ENCODE measurements around the gene ATAD3C.

Gene ATAD3C

GRCh38 chr1:1421147-1421906 lies 28.2 kb upstream of the ATAD3C start, which contains the start of gene ANKRD65:
Gene ANKRD65 (minus strand): TSS chr1:1421276. CDS start chr1:1421005, 271 bp downstream.
- TF ChIP-seq CTCF (IDR thresholded peaks at IDR 0.05; ENCODE audit: control insufficient read depth, extremely low read depth, insufficient read depth), result no peak
- H3K4me3 ChIP-seq (ENCODE audit: low read depth, low read length), result no peak within 1 kb of the TSS
- no peak for DNase-seq (ENCODE audit: low read depth)

GRCh38 chr1:1421907-1422464 lies 27.5 kb upstream of the ATAD3C start:
- DNase-seq (ENCODE audit: low read depth), result no peak
- TF ChIP-seq CTCF (IDR thresholded peaks at IDR 0.05; ENCODE audit: control insufficient read depth, extremely low read depth, insufficient read depth), result no peak
- no peak overlapping the region for H3K4me3 ChIP-seq (ENCODE audit: low read depth, low read length)

- TF ChIP-seq CTCF (IDR thresholded peaks at IDR 0.05; ENCODE audit: control insufficient read depth, extremely low read depth, insufficient read depth), result no peak
Measured at GRCh38 chr1:1422465-1423244, 26.8 kb upstream of the ATAD3C start.

GRCh38 chr1:1423245-1423597 lies 26.3 kb upstream of the ATAD3C start:
- no peak overlapping the region for H3K4me3 ChIP-seq (ENCODE audit: low read depth, low read length)
- DNase-seq (ENCODE audit: low read depth), result no peak
- no peak for TF ChIP-seq CTCF (IDR thresholded peaks at IDR 0.05; ENCODE audit: control insufficient read depth, extremely low read depth, insufficient read depth)

More at GRCh38 chr1:1422465-1423244, 26.8 kb upstream of the ATAD3C start:
- no peak overlapping the region for H3K4me3 ChIP-seq (ENCODE audit: low read depth, low read length)
- DNase-seq (ENCODE audit: low read depth), result no peak

GRCh38 chr1:1424707-1425106 lies 24.8 kb upstream of the ATAD3C start:
- DNase-seq (ENCODE audit: low read depth), result no peak
- no peak overlapping the region for H3K4me3 ChIP-seq (ENCODE audit: low read depth, low read length)
- TF ChIP-seq CTCF (IDR thresholded peaks at IDR 0.05; ENCODE audit: control insufficient read depth, extremely low read depth, insufficient read depth), result no peak

- DNase-seq (ENCODE audit: low read depth), result no peak
- TF ChIP-seq CTCF (IDR thresholded peaks at IDR 0.05; ENCODE audit: control insufficient read depth, extremely low read depth, insufficient read depth), result no peak
- no peak overlapping the region for H3K4me3 ChIP-seq (ENCODE audit: low read depth, low read length)
Measured at GRCh38 chr1:1425426-1425752, 24.1 kb upstream of the ATAD3C start.

Data from LNCaP clone FGC (cell line).